Ishikawa (cell line): ENCODE data around the gene CASTOR1.

Experiments
- CREB1 ChIP-seq: IDR thresholded peaks from 2 replicates; pipeline ENCODE4 v1.6.1; 2012; ENCODE audit warnings: low read depth
- TF ChIP-seq, protein P1 (sequence below): IDR thresholded peaks from 2 replicates; pipeline ENCODE4 v1.6.1; 2012; ENCODE audit warnings: low read depth, mild to moderate bottlenecking

GRCh38 chr22:30297276-30297990 is 8.1 kb upstream of the CASTOR1 start:
- TF ChIP-seq, protein P1, sequence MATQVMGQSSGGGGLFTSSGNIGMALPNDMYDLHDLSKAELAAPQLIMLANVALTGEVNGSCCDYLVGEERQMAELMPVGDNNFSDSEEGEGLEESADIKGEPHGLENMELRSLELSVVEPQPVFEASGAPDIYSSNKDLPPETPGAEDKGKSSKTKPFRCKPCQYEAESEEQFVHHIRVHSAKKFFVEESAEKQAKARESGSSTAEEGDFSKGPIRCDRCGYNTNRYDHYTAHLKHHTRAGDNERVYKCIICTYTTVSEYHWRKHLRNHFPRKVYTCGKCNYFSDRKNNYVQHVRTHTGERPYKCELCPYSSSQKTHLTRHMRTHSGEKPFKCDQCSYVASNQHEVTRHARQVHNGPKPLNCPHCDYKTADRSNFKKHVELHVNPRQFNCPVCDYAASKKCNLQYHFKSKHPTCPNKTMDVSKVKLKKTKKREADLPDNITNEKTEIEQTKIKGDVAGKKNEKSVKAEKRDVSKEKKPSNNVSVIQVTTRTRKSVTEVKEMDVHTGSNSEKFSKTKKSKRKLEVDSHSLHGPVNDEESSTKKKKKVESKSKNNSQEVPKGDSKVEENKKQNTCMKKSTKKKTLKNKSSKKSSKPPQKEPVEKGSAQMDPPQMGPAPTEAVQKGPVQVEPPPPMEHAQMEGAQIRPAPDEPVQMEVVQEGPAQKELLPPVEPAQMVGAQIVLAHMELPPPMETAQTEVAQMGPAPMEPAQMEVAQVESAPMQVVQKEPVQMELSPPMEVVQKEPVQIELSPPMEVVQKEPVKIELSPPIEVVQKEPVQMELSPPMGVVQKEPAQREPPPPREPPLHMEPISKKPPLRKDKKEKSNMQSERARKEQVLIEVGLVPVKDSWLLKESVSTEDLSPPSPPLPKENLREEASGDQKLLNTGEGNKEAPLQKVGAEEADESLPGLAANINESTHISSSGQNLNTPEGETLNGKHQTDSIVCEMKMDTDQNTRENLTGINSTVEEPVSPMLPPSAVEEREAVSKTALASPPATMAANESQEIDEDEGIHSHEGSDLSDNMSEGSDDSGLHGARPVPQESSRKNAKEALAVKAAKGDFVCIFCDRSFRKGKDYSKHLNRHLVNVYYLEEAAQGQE, result no peak
- TF ChIP-seq CREB1, result no peak
